ENCODE results near the gene PAXX. TPM values are rescaled to one million over a fixed set of nuclear protein-coding genes. Genes with fewer than 3 reads are reported as not detected.

PAXX gene, protein sequence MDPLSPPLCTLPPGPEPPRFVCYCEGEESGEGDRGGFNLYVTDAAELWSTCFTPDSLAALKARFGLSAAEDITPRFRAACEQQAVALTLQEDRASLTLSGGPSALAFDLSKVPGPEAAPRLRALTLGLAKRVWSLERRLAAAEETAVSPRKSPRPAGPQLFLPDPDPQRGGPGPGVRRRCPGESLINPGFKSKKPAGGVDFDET
- 10 to 100 TPM; 34.0 to 97.2 TPM for total RNA-seq

- intact Hi-C loops (cut with DNase I), result no loop called here
- DNase-seq (peak; percentile 95 to 96 (median 95)), ATAC-seq (peak; percentile 96)
- Histone ChIP-seq H3K27ac (peak within 1 kb of the TSS; percentile 54 to 86 (median 66)), H3K27me3 (no peaks in the 10 kb centered on the region), H3K4me3 (peak within 1 kb of the TSS; percentile 54 to 82), H3K9me3 (no peaks in the 10 kb centered on the region), H3K36me3 (replicated peaks in 1 of 2; ENCODE audit: insufficient read depth in 1 of 2, low read depth in 2 of 2) (no peaks in the 10 kb centered on the region), H3K4me1 (peaks cover 35% of the 10 kb centered on the region)
- 0 to 2% methylated on average over 12 to 49 of the region's 92 CpGs for WGBS, 2 donors
- TF ChIP-seq POLR2A (IDR thresholded peaks at IDR 0.05) (peak in 1 of 3 donors; percentile 41), CTCF (IDR thresholded peaks at IDR 0.05) (peak in 2 of 7 experiments; percentile 5 to 6)
These were observed at the start of gene PAXX for GRCh38 chr9:136991993-136992818. Gene PAXX, plus strand, starts transcription at chr9:136992422. Its CDS starts 22 bp downstream, at chr9:136992444.

GRCh38 chr9:136942881-136943230, 49.4 kb upstream of the PAXX start:
- no peak for ATAC-seq
- intact Hi-C loops (cut with DNase I), result loop anchor here (10.0 kb wide), 1 partner anchor 88 kb away; the partner anchor contains the start of gene MAMDC4
- H3K4me1 ChIP-seq, result peaks cover 28% of the 10 kb centered on the region
- H3K4me3 ChIP-seq, result no peak overlapping the region
- no peaks in the 10 kb centered on the region for H3K9me3 ChIP-seq
- DNase-seq, result peak in 2 of 4 donors; percentile 13 to 22
- H3K36me3 ChIP-seq (replicated peaks in 1 of 2; ENCODE audit: insufficient read depth in 1 of 2, low read depth in 2 of 2), result peaks cover 20 to 26% of the 10 kb centered on the region in 2 donors
- WGBS, 2 donors, result 75 to 87% methylated on average over 5 to 7 of the region's 16 CpGs
- H3K27ac ChIP-seq, result no peak overlapping the region
- H3K27me3 ChIP-seq, result no peaks in the 10 kb centered on the region
- TF ChIP-seq POLR2A (IDR thresholded peaks at IDR 0.05) (no peak), CTCF (IDR thresholded peaks at IDR 0.05) (no peak)

DNA sequence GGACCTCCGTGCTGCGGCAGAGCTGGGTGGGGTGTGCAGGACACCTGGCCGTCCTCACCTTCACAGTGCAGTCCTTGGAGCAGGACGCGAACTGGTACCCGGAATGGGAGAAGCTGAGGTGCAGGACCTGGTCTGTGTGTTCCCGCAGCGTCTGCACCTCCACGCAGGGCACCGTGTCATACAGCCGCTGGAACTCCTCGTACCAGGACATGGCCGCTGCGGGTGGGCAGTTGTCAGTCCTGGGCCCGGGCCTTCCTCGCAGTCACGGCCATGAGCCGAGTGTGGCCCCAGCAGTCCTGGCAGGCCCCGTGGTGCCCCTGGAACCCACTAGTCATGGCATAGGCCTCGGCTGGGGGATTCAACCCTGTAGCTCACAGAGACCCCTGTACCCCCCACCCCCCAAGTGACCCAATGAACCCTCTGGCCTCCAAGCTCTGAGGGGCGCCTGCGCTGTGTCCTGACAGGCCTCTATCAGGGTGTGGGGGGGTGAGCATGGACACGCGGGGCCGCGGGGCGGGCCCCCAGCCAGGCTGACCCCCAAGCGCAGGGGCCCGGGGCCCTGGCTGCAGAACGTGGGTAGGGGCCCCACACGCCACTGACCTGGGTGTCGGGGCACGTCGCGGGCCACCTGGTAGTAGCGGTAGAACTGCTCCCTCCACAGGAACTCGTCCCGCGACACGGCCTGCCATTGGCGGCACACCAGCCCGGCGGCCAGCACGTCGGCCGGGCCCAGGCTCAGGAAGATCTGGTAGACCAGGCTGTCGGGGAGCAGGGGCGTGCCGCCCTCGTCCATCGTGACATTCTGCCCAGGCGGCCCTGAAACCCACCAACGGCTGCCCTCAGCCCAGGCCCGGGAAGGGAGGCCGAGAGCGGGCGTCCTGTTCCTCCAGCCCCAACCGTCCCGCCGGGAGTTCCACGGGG, 48.7 kb upstream of the PAXX start:
- Histone ChIP-seq H3K36me3 (replicated peaks in 1 of 2; ENCODE audit: insufficient read depth in 1 of 2, low read depth in 2 of 2) (peaks cover 20 to 26% of the 10 kb centered on the region in 2 donors), H3K4me3 (peak overlapping the region; percentile 46 to 78), H3K9me3 (no peaks in the 10 kb centered on the region), H3K27ac (peak overlapping the region; percentile 55 to 93 (median 76)), H3K27me3 (no peaks in the 10 kb centered on the region), H3K4me1 (peaks cover 34% of the 10 kb centered on the region)
- TF ChIP-seq POLR2A (IDR thresholded peaks at IDR 0.05) (no peak), CTCF (IDR thresholded peaks at IDR 0.05) (no peak)
- ATAC-seq, result peak; percentile 8
- DNase-seq, result peak in 3 of 4 donors; percentile 45 to 50 (median 47)
- 19 to 69% methylated on average over 11 to 51 of the region's 61 CpGs for WGBS, 2 donors
- intact Hi-C loops (cut with DNase I), result loop anchor here (10.0 kb wide), 1 partner anchor 89 kb away; the partner anchor contains the start of gene MAMDC4

DNA sequence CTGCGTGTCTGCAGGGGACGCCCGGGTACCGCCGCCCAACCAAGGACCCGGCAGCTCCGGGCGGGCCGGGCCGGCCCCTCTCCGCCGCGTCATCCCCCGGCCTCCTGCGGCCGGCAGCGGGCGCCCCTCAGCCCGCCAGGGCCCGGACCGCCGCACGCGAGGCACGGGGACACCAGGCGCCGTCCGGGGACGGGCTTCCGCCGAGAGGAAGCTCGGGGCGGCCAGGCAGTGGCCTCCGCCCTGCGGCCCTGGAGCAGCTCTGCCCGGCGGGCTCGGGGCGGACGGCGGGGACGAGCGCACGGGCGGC, 48.1 kb upstream of the PAXX start:
- no peaks in the 10 kb centered on the region for H3K27me3 ChIP-seq
- peak overlapping the region; percentile 55 to 93 (median 76) for H3K27ac ChIP-seq
- ATAC-seq (peak; percentile 52), DNase-seq (peak in 2 of 4 donors; percentile 51 to 53)
- intact Hi-C loops (cut with DNase I), result loop anchor here (10.0 kb wide), 1 partner anchor 89 kb away; the partner anchor contains the start of gene MAMDC4
- H3K4me1 ChIP-seq, result peaks cover 40% of the 10 kb centered on the region
- H3K4me3 ChIP-seq, result peak overlapping the region; percentile 46 to 78
- 1% methylated on average over 44 of the region's 45 CpGs; no CpG with 5 or more reads in 1 of the 2 donors for WGBS, 2 donors
- no peaks in the 10 kb centered on the region for H3K9me3 ChIP-seq
- peaks cover 20 to 26% of the 10 kb centered on the region in 2 donors for H3K36me3 ChIP-seq (replicated peaks in 1 of 2; ENCODE audit: insufficient read depth in 1 of 2, low read depth in 2 of 2)
- peak in 1 of 3 donors; percentile 28 for TF ChIP-seq POLR2A (IDR thresholded peaks at IDR 0.05)
- TF ChIP-seq CTCF (IDR thresholded peaks at IDR 0.05), result no peak

Measured in body of pancreas (tissue), 4 donors.